ENCODE measurements around the gene KRT75. TPM values are rescaled to one million over a fixed set of nuclear protein-coding genes. Genes with fewer than 3 reads are reported as not detected.

KRT75 gene
- polyA plus RNA-seq, 1 donor (not counting 4 experiments of a cell fraction or from before 2014, with no cell fraction given), result 59.4 TPM

GRCh38 chr12:52435659-52435999 is 1.5 kb upstream of the KRT75 start:
- Histone ChIP-seq H4K20me1 (ENCODE audit: control insufficient read depth, extremely low read depth, insufficient read depth, low read length) (no peaks in the 10 kb centered on the region), H3K4me1 (ENCODE audit: control insufficient read depth, extremely low read depth, insufficient read depth, low read length) (peaks cover 67% of the 10 kb centered on the region), H3K79me2 (ENCODE audit: control insufficient read depth, insufficient read depth, low read length) (peaks cover 2% of the 10 kb centered on the region), H3K36me3 (ENCODE audit: control insufficient read depth in 2 of 2, extremely low read depth in 1 of 2, insufficient read depth in 2 of 2, low read length in 2 of 2) (peaks cover 0 to 4% of the 10 kb centered on the region in 2 experiments), H3K9ac (ENCODE audit: control insufficient read depth, extremely low read depth, insufficient read depth, low read length) (peak overlapping the region; percentile 67), H2AFZ (ENCODE audit: control insufficient read depth, low read length) (no peak overlapping the region), H3K4me3 (ENCODE audit: control insufficient read depth in 2 of 3, extremely low read depth in 1 of 3, insufficient read depth in 2 of 3, low read depth in 1 of 3, low read length in 3 of 3) (no peak overlapping the region), H3K4me2 (ENCODE audit: control insufficient read depth, extremely low read depth, insufficient read depth, low read depth, low read length) (peak overlapping the region; percentile 65), H3K9me1 (ENCODE audit: control insufficient read depth, extremely low read depth, insufficient read depth, low read length) (no peaks in the 10 kb centered on the region), H3K27ac (ENCODE audit: control insufficient read depth, insufficient read depth, low read length) (peak overlapping the region; percentile 89), H3K27me3 (ENCODE audit: control insufficient read depth, extremely low read depth, insufficient read depth, low read length) (no peaks in the 10 kb centered on the region), H3K9me3 (ENCODE audit: control insufficient read depth, low read depth, low read length) (no peaks in the 10 kb centered on the region)
- DNase-seq (ENCODE audit: low read depth, low spot score) (no peak), FAIRE-seq (no peak)
- dilution Hi-C loops (cut with MboI; ENCODE audit: extremely low pct_ligation_motif_present, low sequenced_read_pairs), result no loop called here
- TF ChIP-seq EZH2 (IDR thresholded peaks at IDR 0.05; ENCODE audit: low read length), result no peak
- TF ChIP-seq, protein P1, sequence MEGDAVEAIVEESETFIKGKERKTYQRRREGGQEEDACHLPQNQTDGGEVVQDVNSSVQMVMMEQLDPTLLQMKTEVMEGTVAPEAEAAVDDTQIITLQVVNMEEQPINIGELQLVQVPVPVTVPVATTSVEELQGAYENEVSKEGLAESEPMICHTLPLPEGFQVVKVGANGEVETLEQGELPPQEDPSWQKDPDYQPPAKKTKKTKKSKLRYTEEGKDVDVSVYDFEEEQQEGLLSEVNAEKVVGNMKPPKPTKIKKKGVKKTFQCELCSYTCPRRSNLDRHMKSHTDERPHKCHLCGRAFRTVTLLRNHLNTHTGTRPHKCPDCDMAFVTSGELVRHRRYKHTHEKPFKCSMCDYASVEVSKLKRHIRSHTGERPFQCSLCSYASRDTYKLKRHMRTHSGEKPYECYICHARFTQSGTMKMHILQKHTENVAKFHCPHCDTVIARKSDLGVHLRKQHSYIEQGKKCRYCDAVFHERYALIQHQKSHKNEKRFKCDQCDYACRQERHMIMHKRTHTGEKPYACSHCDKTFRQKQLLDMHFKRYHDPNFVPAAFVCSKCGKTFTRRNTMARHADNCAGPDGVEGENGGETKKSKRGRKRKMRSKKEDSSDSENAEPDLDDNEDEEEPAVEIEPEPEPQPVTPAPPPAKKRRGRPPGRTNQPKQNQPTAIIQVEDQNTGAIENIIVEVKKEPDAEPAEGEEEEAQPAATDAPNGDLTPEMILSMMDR (optimal IDR thresholded peaks at IDR 0.05 in 1 of 3, IDR thresholded peaks at IDR 0.05 in 1 of 3, conservative IDR thresholded peaks at IDR 0.05 in 1 of 3; ENCODE audit: extremely low read depth in 1 of 3, insufficient read depth in 2 of 3, low read length in 3 of 3), result no peak

GRCh38 chr12:52434760-52435530 is 774 bp upstream of the KRT75 start:
- peak overlapping the region; percentile 65 for H3K4me2 ChIP-seq (ENCODE audit: control insufficient read depth, extremely low read depth, insufficient read depth, low read depth, low read length)
- H3K27me3 ChIP-seq (ENCODE audit: control insufficient read depth, extremely low read depth, insufficient read depth, low read length), result no peaks in the 10 kb centered on the region
- DNase-seq (ENCODE audit: low read depth, low spot score) (no peak), FAIRE-seq (peak; percentile 99)
- TF ChIP-seq, protein P1 (optimal IDR thresholded peaks at IDR 0.05 in 1 of 3, IDR thresholded peaks at IDR 0.05 in 1 of 3, conservative IDR thresholded peaks at IDR 0.05 in 1 of 3; ENCODE audit: extremely low read depth in 1 of 3, insufficient read depth in 2 of 3, low read length in 3 of 3), result no peak
- no peak for TF ChIP-seq EZH2 (IDR thresholded peaks at IDR 0.05; ENCODE audit: low read length)
- dilution Hi-C loops (cut with MboI; ENCODE audit: extremely low pct_ligation_motif_present, low sequenced_read_pairs), result no loop called here
- H2AFZ ChIP-seq (ENCODE audit: control insufficient read depth, low read length), result no peak overlapping the region
- H4K20me1 ChIP-seq (ENCODE audit: control insufficient read depth, extremely low read depth, insufficient read depth, low read length), result no peaks in the 10 kb centered on the region
- peak overlapping the region; percentile 67 for H3K9ac ChIP-seq (ENCODE audit: control insufficient read depth, extremely low read depth, insufficient read depth, low read length)
- H3K9me3 ChIP-seq (ENCODE audit: control insufficient read depth, low read depth, low read length), result no peaks in the 10 kb centered on the region
- H3K36me3 ChIP-seq (ENCODE audit: control insufficient read depth in 2 of 2, extremely low read depth in 1 of 2, insufficient read depth in 2 of 2, low read length in 2 of 2), result peaks cover 0 to 4% of the 10 kb centered on the region in 2 experiments
- peak overlapping the region; percentile 89 for H3K27ac ChIP-seq (ENCODE audit: control insufficient read depth, insufficient read depth, low read length)
- H3K9me1 ChIP-seq (ENCODE audit: control insufficient read depth, extremely low read depth, insufficient read depth, low read length), result no peaks in the 10 kb centered on the region
- peaks cover 60% of the 10 kb centered on the region for H3K4me1 ChIP-seq (ENCODE audit: control insufficient read depth, extremely low read depth, insufficient read depth, low read length)
- no peak overlapping the region for H3K4me3 ChIP-seq (ENCODE audit: control insufficient read depth in 2 of 3, extremely low read depth in 1 of 3, insufficient read depth in 2 of 3, low read depth in 1 of 3, low read length in 3 of 3)
- peaks cover 2% of the 10 kb centered on the region for H3K79me2 ChIP-seq (ENCODE audit: control insufficient read depth, insufficient read depth, low read length)
